HG03039 (cell line): ENCODE data around the gene NPAS2.

Source experiments
- ATAC-seq: cut with Tn5 transposase; IDR thresholded peaks from one replicate; pipeline ENCODE4 v1.9.1; 2021; ENCODE audit warnings: mild to moderate bottlenecking, moderate library complexity; ENCODE audit not compliant: unreplicated experiment

NPAS2 gene

DNA sequence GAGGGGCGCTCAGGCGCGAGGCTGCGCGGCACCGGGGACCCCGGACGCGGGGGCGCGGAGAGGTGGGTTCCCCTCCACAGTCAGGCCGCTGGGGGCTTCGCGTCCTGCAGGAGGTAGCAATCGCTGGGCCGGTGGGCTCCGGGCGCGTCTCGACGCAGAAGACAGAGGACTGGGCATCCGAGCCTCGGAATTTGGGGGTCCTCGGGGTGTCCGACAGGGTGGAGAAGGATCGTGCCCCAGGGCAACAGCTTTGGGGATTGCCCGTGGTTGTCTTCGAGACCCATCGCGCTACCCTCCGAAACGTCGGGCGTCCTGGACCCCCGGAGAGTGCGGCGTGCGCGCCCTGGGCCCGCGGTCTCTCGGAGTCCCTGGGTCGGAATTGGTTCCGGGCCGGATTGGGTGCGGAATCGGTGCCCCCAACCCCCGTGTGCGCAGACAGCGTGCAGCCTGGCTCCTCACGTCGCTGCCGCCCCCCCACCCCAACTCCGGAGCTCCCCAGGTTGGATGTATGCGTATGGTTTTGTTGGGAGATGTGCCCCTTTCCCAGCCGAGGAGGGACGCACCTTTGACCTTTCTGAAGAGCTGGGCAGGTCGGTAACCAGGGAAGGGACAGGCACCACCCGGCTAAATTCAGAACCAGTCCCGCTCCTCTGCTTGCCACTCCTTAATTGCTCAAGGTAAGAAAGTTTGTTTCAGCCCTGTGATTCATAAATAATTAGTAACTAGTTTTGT is 750 bp downstream of the NPAS2 start:
- no peak for ATAC-seq

- ATAC-seq = no peak
These were observed 1.4 kb downstream of the NPAS2 start for GRCh38 chr2:100821255-100821910.

DNA sequence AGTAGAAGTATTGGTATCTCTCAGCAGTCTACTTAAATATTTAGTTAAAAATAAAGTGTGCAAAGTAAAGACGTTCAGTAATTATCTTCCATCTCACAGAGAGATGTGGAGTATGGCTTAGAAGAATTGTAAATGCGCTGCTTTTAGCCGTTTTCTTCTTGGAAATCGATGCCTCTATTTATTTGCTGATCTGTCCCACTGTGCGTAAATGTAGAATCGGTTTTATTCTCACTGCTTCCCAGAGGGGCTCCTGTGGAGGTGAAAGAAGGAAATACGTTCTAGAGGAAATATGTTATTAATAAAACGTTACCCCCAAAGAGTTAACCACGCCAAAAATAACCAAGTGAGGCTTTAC is 1.9 kb downstream of the NPAS2 start:
- ATAC-seq = no peak

DNA sequence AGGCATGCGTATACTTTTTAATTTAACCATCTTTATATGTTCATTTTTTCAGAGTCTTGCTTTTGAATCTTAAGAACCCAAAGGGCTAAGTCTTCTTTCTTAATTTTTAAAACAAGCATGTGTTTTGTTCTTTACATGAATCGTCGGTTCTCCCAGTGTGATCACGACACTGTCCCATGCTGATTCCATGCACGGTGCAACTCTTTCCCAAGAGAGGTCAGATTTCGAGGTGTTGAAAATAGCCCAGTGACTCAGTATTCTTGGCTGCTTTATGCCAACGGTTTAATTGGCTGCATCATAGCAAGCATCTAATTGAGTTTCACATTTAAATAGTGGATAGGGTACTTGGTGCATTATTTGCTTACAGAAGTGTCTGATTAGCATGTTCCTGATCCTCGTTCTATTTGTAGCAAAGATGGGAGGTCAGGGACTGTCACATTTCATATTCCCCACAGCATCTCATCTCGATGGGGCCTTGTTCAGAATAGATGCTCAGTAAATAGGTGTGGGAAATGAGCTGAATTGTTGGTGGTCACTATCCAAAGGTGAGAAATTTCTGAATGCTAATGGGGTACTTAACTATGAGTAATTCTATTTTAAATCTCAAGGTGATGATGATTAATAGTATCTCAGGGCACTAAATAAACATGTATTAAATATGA is 2.8 kb downstream of the NPAS2 start:
- no peak for ATAC-seq

- ATAC-seq = no peak
These were observed 3.9 kb downstream of the NPAS2 start for GRCh38 chr2:100823665-100824438.

- ATAC-seq = no peak
These were observed 4.9 kb downstream of the NPAS2 start for GRCh38 chr2:100824842-100825241.

DNA sequence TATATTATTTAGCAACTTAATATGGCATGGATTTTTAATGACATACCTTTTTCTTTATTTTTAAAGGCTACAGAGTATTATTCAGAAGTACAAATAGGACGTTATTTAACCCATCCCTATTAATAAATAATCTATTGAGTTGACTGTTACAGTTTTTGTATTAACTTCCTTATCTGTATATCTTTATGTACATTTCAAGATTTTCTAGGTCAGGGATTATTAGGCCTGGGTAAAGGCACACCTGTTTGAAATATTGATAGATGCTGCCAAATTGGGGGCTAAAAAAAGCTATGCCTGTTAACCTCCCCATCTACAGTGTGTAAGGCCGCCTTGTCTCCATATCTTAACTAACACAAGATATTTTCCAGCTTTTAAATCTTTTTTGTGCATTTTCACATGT is 6.6 kb downstream of the NPAS2 start:
- no peak for ATAC-seq

DNA sequence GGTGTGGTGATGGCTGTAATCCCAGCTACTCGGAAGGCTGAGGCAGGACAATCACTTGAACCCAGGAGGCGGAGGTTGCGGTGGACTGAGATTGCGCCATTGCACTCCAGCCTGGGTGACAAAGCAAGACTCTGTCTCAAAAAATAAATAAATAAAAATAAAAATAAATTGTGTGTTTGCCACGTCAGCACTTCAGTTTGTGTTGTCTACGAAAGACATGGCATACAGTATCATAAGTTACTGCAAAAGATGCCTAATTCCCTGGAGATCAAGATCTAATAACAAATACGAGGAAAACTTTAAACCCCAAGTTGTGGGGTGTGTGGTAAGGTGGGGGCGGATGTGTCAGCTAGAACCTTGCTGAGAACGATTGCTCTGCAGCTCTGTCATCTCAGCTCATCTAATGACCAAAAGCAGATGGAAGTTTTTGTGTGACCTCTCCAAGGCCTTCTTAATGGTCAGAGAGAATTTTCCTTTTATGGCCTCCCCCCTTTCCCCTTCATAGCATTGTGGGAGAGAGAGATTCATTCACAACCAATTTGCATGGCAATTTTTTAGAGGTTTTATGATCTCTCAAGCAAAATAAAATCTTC is 11.3 kb downstream of the NPAS2 start:
- no peak for ATAC-seq

- no peak for ATAC-seq
These were observed 11.9 kb downstream of the NPAS2 start for GRCh38 chr2:100831831-100832230.

- ATAC-seq = no peak
These were observed 12.9 kb downstream of the NPAS2 start for GRCh38 chr2:100832885-100833284.

DNA sequence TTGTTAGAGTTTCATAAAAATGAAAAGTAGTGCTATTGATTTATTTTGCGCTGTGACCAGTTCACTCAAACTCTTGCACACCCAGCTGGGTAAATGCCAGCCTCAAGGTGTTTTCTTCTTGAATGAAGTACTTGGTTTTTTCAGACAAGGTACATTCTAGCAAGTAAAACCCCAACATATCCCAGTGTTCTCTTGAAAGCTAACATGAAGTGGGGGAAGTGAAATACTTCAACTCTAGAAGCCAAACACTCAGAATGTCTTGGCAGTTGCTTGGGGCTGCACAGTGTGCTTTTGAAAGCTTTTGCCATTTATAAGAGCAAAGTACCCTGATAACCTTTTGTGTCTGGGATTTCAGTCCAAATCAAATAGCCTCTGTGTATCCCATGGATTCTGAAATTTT is 13.4 kb downstream of the NPAS2 start:
- no peak for ATAC-seq

DNA sequence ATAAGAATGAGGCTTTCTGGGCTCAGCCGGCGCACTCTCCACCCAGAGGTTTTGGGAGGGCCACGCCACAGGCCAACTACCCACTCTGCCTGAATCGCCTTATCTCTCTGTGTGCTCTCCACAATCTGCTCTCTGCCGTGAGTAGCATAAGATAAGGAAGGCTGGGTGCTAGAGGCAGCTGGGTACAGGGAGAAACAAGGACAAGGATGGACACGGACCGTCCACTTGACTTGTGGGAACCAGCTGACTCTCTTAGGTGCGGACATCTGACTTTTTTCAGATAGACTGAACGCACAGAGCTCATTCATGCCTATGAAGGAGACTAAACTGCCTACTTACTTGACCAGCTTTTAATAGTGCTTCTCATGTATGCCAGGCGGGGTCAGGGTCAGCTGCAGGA is 14.3 kb downstream of the NPAS2 start:
- no peak for ATAC-seq

DNA sequence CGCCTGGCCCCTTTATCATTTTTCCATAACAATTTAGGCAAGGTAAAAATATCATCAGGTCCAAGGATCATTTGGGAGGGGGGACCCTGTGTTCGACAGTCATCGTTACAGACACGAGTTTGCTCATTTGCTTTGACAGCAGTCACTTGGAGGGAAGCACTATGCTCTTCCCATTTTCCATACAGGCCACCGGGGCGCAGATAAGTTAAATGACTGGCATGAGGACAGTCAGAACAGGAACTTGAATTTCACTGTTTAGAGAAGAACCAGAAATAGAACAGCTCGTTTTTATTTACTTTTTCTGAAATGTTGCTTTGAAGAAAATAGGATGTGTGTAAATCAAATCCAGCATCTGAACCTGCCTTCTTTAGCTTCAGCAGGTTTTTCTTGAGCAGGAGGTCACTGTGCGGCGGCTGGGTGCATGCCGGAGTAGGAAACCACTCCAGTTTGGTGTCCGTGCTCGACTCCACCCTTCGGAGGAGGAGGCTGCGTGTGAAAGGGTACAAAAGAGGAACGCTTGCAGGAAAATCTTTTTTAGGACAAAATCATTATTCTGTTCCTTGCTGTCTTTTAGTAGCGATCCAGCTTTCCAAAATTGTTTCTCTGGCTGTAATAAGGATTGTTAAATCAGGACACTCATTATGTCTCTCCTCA is 15.2 kb downstream of the NPAS2 start:
- ATAC-seq = no peak

DNA sequence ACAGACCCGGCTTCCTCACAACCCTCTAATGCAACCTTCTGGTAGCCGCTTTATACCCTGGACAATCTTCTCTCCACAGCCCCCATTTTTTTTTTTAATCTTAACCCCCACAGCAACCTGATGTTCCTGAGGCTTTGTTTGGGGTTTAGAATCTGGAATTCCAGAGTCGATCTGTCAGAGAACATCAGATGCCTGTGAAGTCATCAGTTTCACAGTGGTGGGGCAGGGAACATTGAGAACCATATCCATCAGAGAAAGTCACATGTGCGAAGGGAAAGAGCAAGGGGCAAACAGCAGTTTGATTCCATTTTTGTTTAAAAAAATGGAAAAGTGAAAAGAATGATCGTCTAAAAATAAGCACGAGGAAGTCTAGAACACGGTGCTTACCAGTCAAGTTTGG is 20.6 kb downstream of the NPAS2 start:
- no peak for ATAC-seq

- ATAC-seq = no peak
These were observed 22.4 kb downstream of the NPAS2 start for GRCh38 chr2:100842241-100842922.

GRCh38 chr2:100844514-100844913 is 24.6 kb downstream of the NPAS2 start:
- ATAC-seq = no peak

GRCh38 chr2:100845141-100845991 is 25.4 kb downstream of the NPAS2 start:
- ATAC-seq = no peak

DNA sequence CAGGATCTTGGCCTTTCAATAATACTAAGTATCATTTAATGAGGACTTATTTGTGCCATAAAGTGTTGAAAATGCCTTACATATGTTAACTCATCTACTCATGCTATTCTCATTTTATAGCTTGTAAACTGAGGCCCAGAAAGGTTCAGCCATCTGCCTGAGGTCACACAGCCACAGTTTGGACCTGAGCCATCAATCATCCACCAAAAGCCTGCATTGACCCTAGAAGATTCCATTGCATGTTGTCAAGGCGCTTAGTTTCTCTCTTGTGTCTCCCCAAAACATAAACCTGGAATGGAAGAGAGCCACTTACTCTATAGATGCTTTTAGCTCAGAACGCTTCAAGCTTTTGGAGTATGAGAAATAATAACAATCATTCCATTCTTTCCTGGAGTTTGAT is 26.8 kb downstream of the NPAS2 start:
- no peak for ATAC-seq

GRCh38 chr2:100852447-100852846 is 32.5 kb downstream of the NPAS2 start:
- no peak for ATAC-seq
